ENCODE data around the gene CCHCR1. TPM values are rescaled to one million over a fixed set of nuclear protein-coding genes. Genes with fewer than 3 reads are reported as not detected.

CCHCR1 gene
- total and polyA plus RNA-seq, 2 of the 13 experiments (the other 11 are each of a cell fraction or from before 2014, with no cell fraction given), result 14.6 to 28.2 TPM

DNA sequence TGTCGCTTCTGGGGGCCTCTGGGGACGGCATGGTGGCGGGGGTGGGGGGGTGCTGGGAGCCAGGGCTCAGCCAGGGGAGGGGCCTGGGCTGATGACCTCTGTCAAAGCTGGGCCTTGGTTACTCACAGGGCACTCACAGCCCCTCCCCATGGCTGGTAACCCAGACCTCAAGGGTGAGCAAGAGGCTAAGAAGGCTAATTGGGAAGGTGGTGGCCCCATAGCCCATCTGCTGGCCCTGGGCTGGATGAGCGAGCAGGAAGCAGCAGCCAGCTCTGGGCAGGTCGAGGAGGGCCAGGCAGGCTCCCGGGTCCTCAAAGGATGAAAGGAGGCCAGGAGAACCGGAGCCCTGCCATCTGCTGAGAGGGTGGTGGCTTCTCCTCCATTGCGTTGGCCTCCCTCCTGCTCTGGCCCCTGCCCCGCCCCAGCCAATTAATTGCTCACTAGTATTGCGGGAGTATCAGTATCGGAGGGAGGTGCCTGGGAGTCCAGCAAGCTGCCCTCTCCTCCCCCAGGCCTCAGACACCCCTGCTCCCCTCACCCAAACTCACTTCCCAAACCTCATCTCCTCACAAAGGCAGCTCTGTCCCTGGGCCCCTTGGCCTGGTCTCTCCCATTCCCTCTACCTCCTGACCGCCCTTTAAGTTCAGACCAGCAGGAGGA, 36.3 kb downstream of the CCHCR1 start:
- ChIA-PET POLR2A (interaction anchor here (0.5 kb wide), 1 partner anchor 37 kb away, joined by 3 read pairs; the partner anchor contains the start of gene CCHCR1), CTCF (ENCODE audit: low intra/inter-chr PET ratio, low total read pairs) (no interaction called here)
- Histone ChIP-seq H3K79me2 (ENCODE audit: insufficient read depth, low read length) (no peaks in the 10 kb centered on the region), H2AFZ (ENCODE audit: low read length) (no peak overlapping the region), H3K9me3 (ENCODE audit: low read length) (no peaks in the 10 kb centered on the region), H3K27me3 (ENCODE audit: control insufficient read depth in 1 of 2, insufficient read depth in 2 of 2, low read length in 2 of 2) (peaks cover 4 to 67% of the 10 kb centered on the region in 2 experiments; a peak in 4 of 5 replicates), H3K4me2 (ENCODE audit: low read depth, low read length) (no peak overlapping the region), H3K4me1 (ENCODE audit: insufficient read depth, low read length) (peaks cover 7% of the 10 kb centered on the region), H4K20me1 (ENCODE audit: insufficient read depth, low read length) (no peaks in the 10 kb centered on the region), H3K36me3 (replicated peaks in 1 of 2; ENCODE audit: control insufficient read depth in 1 of 2, insufficient read depth in 2 of 2, low read length in 2 of 2) (no peaks in the 10 kb centered on the region), H3K9ac (ENCODE audit: insufficient read depth, low read depth, low read length) (no peak overlapping the region), H3K4me3 (replicated peaks in 1 of 3; ENCODE audit: insufficient read depth in 1 of 3, low read depth in 2 of 3, low read length in 3 of 3) (no peak overlapping the region), H3K27ac (ENCODE audit: extremely low read length, insufficient read depth, low read length) (no peak overlapping the region)
- intact Hi-C loops (cut with micrococcal nuclease; ENCODE audit: unreplicated experiment), result no loop called here
- WGBS (ENCODE audit: low lambda C conversion rate), result 36% methylated on average over 7 of the region's 12 CpGs
- no peak for TF ChIP-seq SRY (CRISPR knock-in tag; IDR thresholded peaks at IDR 0.05)
- no peak for TF ChIP-seq ELF4 (CRISPR knock-in tag; IDR thresholded peaks at IDR 0.05; ENCODE audit: borderline replicate concordance)
- TF ChIP-seq, protein P1, sequence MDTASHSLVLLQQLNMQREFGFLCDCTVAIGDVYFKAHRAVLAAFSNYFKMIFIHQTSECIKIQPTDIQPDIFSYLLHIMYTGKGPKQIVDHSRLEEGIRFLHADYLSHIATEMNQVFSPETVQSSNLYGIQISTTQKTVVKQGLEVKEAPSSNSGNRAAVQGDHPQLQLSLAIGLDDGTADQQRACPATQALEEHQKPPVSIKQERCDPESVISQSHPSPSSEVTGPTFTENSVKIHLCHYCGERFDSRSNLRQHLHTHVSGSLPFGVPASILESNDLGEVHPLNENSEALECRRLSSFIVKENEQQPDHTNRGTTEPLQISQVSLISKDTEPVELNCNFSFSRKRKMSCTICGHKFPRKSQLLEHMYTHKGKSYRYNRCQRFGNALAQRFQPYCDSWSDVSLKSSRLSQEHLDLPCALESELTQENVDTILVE (CRISPR knock-in tag; IDR thresholded peaks at IDR 0.05), result no peak
- no peak for TF ChIP-seq ZNF263 (CRISPR knock-in tag; IDR thresholded peaks at IDR 0.05)
- TF ChIP-seq ZNF782 (CRISPR knock-in tag; IDR thresholded peaks at IDR 0.05; ENCODE audit: borderline replicate concordance), result no peak
- no peak for TF ChIP-seq ZBTB3 (CRISPR knock-in tag; IDR thresholded peaks at IDR 0.05; ENCODE audit: borderline replicate concordance, low read depth)
- no peak for TF ChIP-seq HES4 (CRISPR knock-in tag; IDR thresholded peaks at IDR 0.05; ENCODE audit: borderline replicate concordance)
- TF ChIP-seq FOXO4 (CRISPR knock-in tag; conservative IDR thresholded peaks at IDR 0.05), result no peak
- TF ChIP-seq TEAD2 (CRISPR knock-in tag; IDR thresholded peaks at IDR 0.05), result no peak
- BruUV-seq (replicated peaks), result no TSS peak
- in situ Hi-C loops (cut with HindIII; ENCODE audit: extremely low pct_ligation_motif_present, low pct_unique_long_range_greater_than_20kb), result no loop called here
- ATAC-seq (no peak), DNase-seq (ENCODE audit: low spot score) (no peak), FAIRE-seq (no peak)

Measured in HepG2 (cell line).